Activated CD4-positive, alpha-beta T cell treated with anti-CD3 and anti-CD28 coated beads, Interleukin-10, Interleukin-2, amounts not matched to agents 100 ng/mL and 50 ng/mL, durations not matched to agents 16 hours and 8 hours (primary cell): ENCODE measurements around the gene EEIG1.

Source experiments
- DNase-seq: peaks from one replicate; pipeline ENCODE4 v3.0.0-alpha.2; 2020

The EEIG1 gene

DNA sequence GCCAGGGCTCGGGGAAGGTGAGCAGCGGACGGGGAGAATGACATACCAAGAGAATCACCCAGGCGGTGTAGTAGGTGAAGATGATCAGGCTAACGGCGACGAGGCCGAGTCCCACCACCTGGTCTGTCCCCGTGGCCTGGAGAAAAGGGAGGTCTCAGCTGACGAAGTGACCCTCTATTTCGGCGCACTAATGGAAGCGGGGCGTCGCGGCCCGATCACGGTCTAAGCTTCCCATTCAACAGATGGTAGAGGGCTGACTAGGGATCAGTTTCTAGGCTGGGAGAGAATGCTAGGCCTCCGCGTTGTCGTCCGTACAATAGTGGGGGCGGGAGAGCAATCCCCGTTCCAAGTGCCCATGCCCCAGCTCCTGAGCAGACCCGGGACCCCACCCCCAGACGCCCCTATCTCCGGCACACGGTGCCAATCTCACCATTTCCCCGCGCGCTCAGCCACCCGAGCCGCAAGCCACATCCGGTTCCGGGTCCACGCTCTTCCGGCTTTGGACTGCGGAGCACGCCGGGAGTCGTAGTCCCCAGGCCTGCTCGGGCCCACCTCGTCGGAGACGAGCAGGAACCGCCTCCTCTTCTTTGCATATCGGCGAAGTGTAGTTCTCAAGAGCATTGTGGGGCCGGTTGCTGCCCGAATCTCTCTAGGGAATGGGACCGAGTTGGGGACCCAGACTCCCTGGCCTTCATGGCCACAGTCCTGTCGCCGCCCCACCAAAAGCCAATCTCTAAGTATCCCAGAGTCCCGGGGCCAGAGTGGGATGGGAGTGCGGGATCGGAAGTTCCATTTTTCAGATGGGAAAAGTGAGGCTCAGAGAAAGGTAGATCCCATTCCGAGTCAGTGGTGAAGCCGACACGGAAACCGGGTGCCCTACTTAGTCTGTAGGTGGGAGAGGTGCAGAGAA is 43.1 kb downstream of the EEIG1 start, which contains the start of gene DPM2:
Gene DPM2 (minus strand): TSS at position 467 of the 910 bp plus-strand sequence. CDS start 34 bp downstream, at position 433.
- DNase-seq: peak; percentile 93

DNA sequence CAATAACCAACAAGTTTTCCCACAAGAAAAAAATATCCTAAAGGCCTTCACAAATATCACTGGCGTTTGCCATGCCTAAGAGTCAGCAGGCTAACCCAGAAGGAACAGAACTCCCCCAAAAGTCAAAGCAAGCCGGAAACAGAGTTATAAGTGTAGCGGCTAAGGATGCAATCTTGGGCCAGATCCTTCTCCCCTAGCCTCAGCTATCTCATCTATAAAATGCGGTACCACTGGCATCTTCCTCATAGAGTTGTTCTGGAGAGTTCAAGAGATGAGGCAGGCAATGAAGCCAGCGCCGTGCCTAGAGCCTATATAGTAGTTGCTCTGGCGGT is 43.8 kb downstream of the EEIG1 start:
- DNase-seq: no peak

DNA sequence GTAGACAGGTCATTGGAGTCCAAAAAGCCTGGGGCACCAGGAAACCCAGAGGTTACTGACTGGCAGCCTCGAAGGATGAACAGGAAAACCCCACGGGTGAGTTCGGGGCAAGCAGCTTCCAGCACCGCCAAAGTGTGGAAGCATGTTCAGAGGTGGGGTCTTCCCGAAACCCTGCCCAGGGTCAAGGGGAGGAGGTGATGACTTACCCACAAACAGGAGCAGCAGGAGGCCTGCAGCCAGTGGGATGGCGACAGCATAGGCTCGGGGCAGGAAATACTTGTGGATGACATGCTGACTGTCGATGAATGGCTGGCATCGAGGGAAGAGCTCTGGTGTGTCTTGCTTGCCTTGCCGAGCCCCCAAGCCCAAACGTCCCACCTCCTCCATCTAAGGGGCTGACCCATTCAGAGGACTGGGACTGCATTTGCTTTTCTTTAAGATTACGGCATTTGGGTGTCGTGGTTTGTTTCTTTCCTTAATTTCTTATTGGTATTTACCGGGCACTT is 44.4 kb downstream of the EEIG1 start:
- no peak for DNase-seq

DNA sequence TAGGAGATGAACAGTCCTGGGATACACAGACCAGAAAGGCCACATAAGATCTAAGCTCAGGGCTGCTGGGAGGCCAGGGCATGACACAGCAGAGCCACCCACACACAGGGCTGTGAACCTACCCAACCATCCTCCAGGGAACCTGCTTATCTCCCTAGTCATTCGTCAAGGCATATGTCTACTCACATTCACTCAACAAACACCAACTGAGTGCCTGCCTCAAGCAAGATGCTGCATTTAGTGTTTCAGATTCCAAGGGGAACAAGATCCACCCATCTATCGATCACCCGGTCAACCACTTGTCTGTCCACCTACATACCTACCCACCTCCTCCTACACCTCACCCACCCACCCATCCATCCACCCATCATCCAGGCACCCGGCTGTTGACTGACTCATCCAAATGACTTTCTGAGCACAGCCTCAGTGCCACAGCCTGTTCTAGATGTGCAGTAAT is 45.0 kb downstream of the EEIG1 start:
- no peak for DNase-seq

DNA sequence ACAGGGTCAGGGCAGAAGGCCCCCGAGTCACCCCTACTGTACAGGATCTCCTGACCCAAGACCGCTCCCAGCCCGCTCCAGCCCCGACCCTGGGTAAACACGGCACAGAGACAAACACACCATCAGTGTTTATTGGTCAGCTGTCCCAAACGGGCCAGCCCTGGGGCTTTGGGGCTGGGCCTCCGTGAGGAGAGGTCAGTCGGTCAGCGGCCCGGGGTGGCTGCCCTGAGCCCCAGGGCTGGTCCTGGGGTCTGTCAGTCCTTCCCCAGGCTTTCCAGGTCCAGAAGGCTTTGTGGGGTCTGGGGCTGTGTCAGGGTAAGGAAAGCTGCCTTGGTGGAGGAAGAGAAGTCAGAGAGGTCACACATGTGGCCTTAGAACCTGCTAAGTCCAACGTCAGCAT is 45.8 kb downstream of the EEIG1 start:
- no peak for DNase-seq

DNA sequence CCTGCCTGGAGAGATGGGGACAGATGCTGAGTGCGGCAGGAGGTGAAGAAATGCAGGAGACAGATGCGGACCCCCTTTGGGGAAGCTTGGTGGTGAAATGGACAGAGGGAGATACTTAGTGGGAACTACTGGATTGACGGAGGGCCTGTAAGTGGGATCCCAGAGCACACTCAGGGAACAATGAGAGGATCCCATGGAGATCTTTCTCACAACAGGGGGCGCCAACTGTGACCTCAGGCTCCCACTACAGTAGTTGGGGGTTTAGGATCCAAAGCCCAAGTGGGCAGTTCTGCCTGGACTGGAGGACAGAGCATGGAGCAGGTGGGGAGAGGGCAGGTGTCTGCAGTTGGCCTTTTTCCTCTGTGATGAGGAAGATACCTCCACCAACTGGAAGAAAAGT is 46.5 kb downstream of the EEIG1 start:
- no peak for DNase-seq

DNA sequence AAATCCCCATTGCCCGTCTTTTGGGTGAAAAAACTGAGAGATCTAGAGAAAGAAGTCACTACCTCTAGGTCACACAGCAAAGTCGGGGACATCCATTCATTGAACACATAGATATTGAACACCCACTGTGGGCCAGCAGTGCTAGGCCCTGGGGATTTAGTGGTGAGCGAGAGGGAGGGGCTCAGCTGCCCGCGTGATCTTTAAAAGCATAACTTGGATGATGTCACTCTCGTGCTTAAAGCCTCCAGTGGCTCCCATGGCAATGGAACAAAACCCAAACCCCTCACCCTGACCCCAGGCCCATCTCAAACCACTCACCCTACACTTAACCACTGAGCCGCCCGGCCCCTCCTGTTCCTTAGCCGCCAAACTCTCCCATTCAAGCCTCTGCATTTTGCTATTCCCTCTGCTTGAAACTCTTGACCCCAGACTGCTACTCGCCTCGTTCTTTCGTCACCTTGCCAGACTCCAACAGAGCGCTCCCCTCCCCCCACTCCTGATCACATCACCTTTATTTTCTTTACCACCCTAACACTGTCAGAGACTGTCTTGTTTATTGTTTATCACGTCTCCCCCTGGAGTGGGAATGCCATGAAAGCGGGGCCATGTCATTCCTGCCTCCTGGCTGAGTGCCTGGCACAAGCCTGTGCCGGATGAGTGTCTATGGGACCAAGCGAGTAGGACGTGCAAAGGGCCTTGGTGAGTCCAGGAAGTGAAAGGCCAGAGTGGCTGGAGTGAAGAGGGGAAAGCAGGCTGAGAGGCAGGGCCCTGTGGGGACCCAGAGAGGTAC is 49.5 kb downstream of the EEIG1 start:
- no peak for DNase-seq
